Measurements from ENCODE around the gene POC5. TPM values are rescaled to one million over a fixed set of nuclear protein-coding genes. Genes with fewer than 3 reads are reported as not detected.
A peak's percentile ranks its signal among the peaks of the same experiment; 100 is the strongest.

The POC5 gene
- total and polyA plus RNA-seq, 2 of the 8 experiments (the other 6 are each of a cell fraction or from before 2014, with no cell fraction given): 11.2 to 12.1 TPM

- POLR2A ChIA-PET (ENCODE audit: partially characterized antibody): no interaction called here
- H3K4me2 ChIP-seq (ENCODE audit: insufficient read depth in 1 of 2, low read depth in 2 of 2, low read length in 2 of 2): no peak overlapping the region
- 83% methylated on average over 9 of the region's 9 CpGs; no CpG with 5 or more reads in 1 of the 2 experiments for WGBS, 2 experiments (ENCODE audit: extremely low coverage in 1 of 2, insufficient coverage in 1 of 2, insufficient read length in 1 of 2, insufficient replicate concordance in 2 of 2, low coverage in 1 of 2, low lambda C conversion rate in 2 of 2, missing lambda C conversion rate in 1 of 2)
Measured at GRCh38 chr5:75656311-75657003, 60.8 kb downstream of the POC5 start.

More at GRCh38 chr5:75656311-75657003, 60.8 kb downstream of the POC5 start:
- no peaks in the 10 kb centered on the region for H3K36me3 ChIP-seq (ENCODE audit: control insufficient read depth in 2 of 4, insufficient read depth in 4 of 4, low read length in 3 of 4)
- no peak overlapping the region for H3K14ac ChIP-seq (ENCODE audit: insufficient read length)
- DNase-seq (ENCODE audit: low read depth in 1 of 2, low spot score in 2 of 2) (no peak), FAIRE-seq (no peak)
- no peak overlapping the region for H2BK20ac ChIP-seq (ENCODE audit: low read length)
- no peak overlapping the region for H2BK15ac ChIP-seq (ENCODE audit: low read length)
- peak overlapping the region; percentile 48; the same call in 1 of the 2 replicates for H3K18ac ChIP-seq (ENCODE audit: extremely low read depth, low read length)
- no peaks in the 10 kb centered on the region for H3K9me3 ChIP-seq (ENCODE audit: insufficient read depth in 2 of 2, low read depth in 1 of 2, low read length in 1 of 2)
- no peak overlapping the region for H4K5ac ChIP-seq (ENCODE audit: insufficient read length, low read depth, low read length)
- no peaks in the 10 kb centered on the region for H3K79me1 ChIP-seq (ENCODE audit: low read depth, low read length)
- H3K56ac ChIP-seq (replicated peaks; ENCODE audit: insufficient read length, low read depth, low read length): no peak overlapping the region
- H2AK5ac ChIP-seq (ENCODE audit: low read depth, low read length): no peak overlapping the region
- peaks cover 0 to 3% (median 1%) of the 10 kb centered on the region in 4 experiments; a peak in 3 of 7 replicates for H3K4me1 ChIP-seq (replicated peaks in 1 of 4; ENCODE audit: control insufficient read depth in 3 of 4, insufficient read depth in 4 of 4, low read length in 3 of 4)
- peak overlapping the region; percentile 93; the same call in 1 of the 2 replicates for H2AFZ ChIP-seq (ENCODE audit: low read length)
- H4K91ac ChIP-seq (replicated peaks; ENCODE audit: insufficient read length, low read length): no peak overlapping the region
- H3K27me3 ChIP-seq (replicated peaks in 1 of 4; ENCODE audit: control insufficient read depth in 3 of 4, extremely low read depth in 1 of 4, insufficient read depth in 3 of 4, low read length in 3 of 4): no peaks in the 10 kb centered on the region
- no peaks in the 10 kb centered on the region for H3K79me2 ChIP-seq (ENCODE audit: control insufficient read depth in 1 of 2, insufficient read depth in 2 of 2, low read length in 2 of 2)
- H2BK5ac ChIP-seq (ENCODE audit: low read depth, low read length): no peak overlapping the region
- CTCF ChIA-PET (ENCODE audit: partially characterized antibody): interaction anchor here (0.9 to 2.9 kb wide), 6 partner anchors 10 to 260 kb away, joined by 3 to 9 read pairs (median 4); no protein-coding TSS in a partner anchor
- H3K27ac ChIP-seq (ENCODE audit: low read depth, low read length): no peak overlapping the region
- H2BK12ac ChIP-seq (ENCODE audit: low read depth, low read length): no peak overlapping the region
- H3K4ac ChIP-seq (replicated peaks; ENCODE audit: insufficient read length, low read depth, low read length): no peak overlapping the region
- no peaks in the 10 kb centered on the region for H4K20me1 ChIP-seq (replicated peaks in 1 of 2; ENCODE audit: control insufficient read depth in 1 of 2, insufficient read depth in 2 of 2, low read length in 2 of 2)
- no peak overlapping the region for H2BK120ac ChIP-seq (replicated peaks; ENCODE audit: low read depth, low read length)
- no peak overlapping the region for H4K8ac ChIP-seq (ENCODE audit: extremely low read depth, insufficient read depth, low read length)
- no peak overlapping the region for H3K4me3 ChIP-seq (ENCODE audit: extremely low read depth in 1 of 4, insufficient read depth in 2 of 4, low read depth in 3 of 4, low read length in 4 of 4)
- no peaks in the 10 kb centered on the region for H3K23me2 ChIP-seq (ENCODE audit: low read depth, low read length)
- no peak for TF ChIP-seq YY1 (IDR thresholded peaks at IDR 0.05; ENCODE audit: low read depth, low read length)
- TF ChIP-seq SP4 (IDR thresholded peaks at IDR 0.05; ENCODE audit: low read length): no peak
- TF ChIP-seq CBX5 (IDR thresholded peaks at IDR 0.05; ENCODE audit: low read depth, low read length): no peak
- TF ChIP-seq MAX (IDR thresholded peaks at IDR 0.05): no peak
- TF ChIP-seq E2F6 (IDR thresholded peaks at IDR 0.05): no peak
- TF ChIP-seq EGR1 (IDR thresholded peaks at IDR 0.05; ENCODE audit: borderline replicate concordance, low read depth, low read length): no peak
- TF ChIP-seq SP2 (IDR thresholded peaks at IDR 0.05; ENCODE audit: low read length): no peak
- H3K23ac ChIP-seq (ENCODE audit: insufficient read length): no peak overlapping the region
- H3K9ac ChIP-seq (replicated peaks in 1 of 4; ENCODE audit: extremely low read depth in 1 of 4, low read depth in 3 of 4, low read length in 3 of 4): no peak overlapping the region

Data from H1 (cell line).